Stimulated activated CD8-positive, alpha-beta memory T cell treated with anti-CD3 and anti-CD28 coated beads, Interleukin-4, amount 100 ng/mL, for 1 hour (primary cell): ENCODE data around the gene AP1G2.
"Not testable (repeated sequence)": the region's sequence is repeated elsewhere in the genome, so short reads cannot be mapped to it uniquely, and the experiment has no call there.

Experiments
- DNase-seq, 2 donors: peaks; one replicate each; pipeline ENCODE4 v3.0.0-alpha.2; 2020; ENCODE audit warnings: low read depth in 2 of 2, low spot score in 1 of 2

AP1G2 gene, protein sequence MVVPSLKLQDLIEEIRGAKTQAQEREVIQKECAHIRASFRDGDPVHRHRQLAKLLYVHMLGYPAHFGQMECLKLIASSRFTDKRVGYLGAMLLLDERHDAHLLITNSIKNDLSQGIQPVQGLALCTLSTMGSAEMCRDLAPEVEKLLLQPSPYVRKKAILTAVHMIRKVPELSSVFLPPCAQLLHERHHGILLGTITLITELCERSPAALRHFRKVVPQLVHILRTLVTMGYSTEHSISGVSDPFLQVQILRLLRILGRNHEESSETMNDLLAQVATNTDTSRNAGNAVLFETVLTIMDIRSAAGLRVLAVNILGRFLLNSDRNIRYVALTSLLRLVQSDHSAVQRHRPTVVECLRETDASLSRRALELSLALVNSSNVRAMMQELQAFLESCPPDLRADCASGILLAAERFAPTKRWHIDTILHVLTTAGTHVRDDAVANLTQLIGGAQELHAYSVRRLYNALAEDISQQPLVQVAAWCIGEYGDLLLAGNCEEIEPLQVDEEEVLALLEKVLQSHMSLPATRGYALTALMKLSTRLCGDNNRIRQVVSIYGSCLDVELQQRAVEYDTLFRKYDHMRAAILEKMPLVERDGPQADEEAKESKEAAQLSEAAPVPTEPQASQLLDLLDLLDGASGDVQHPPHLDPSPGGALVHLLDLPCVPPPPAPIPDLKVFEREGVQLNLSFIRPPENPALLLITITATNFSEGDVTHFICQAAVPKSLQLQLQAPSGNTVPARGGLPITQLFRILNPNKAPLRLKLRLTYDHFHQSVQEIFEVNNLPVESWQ

GRCh38 chr14:23567186-23568020 is at the start of gene AP1G2:
TSS of gene AP1G2 (minus strand) at chr14:23567791. CDS start at chr14:23567314, 477 bp downstream.
- peak; percentile 59 to 68 for DNase-seq

DNA sequence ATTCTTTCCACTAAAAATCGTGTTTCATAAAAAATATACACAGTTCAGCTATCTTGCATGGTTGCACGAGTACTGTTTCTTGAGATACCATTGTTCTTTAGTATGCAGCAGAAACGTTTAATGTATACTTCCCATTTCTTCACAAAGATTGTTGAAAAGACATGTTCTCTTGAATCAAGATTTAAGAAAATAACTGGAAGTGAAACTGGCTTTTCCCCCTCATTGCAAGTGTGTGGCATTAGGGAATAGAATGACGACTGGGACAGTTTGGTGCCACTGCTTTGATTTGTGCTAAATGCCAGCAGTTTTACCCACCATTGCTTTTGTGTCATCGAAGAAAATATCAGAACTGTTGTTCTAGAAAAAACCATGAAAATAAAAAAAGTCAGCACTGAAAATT is 48.3 kb upstream of the AP1G2 start:
- no peak for DNase-seq

DNA sequence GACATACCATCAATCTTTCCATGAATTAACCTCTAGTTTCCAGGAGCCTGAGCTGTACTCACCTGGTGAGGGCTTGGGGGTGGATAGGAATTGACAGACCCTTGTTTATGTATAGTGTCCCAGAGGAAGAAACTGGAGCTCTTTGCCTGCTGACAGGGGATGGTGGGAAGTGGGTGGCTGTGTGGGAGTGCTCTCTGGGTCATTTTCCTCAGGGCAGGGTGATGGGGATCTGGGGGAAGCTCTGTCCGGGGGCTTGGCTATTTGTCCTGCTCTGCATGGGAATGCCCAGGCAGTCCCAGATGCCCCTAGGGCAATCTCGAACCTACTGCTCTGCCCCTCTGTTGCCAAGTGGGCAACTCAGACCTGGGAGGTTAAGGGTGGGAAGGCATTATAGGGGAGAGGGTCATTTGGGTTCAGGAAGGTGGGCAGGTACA is 46.8 kb upstream of the AP1G2 start:
- DNase-seq = no peak

DNA sequence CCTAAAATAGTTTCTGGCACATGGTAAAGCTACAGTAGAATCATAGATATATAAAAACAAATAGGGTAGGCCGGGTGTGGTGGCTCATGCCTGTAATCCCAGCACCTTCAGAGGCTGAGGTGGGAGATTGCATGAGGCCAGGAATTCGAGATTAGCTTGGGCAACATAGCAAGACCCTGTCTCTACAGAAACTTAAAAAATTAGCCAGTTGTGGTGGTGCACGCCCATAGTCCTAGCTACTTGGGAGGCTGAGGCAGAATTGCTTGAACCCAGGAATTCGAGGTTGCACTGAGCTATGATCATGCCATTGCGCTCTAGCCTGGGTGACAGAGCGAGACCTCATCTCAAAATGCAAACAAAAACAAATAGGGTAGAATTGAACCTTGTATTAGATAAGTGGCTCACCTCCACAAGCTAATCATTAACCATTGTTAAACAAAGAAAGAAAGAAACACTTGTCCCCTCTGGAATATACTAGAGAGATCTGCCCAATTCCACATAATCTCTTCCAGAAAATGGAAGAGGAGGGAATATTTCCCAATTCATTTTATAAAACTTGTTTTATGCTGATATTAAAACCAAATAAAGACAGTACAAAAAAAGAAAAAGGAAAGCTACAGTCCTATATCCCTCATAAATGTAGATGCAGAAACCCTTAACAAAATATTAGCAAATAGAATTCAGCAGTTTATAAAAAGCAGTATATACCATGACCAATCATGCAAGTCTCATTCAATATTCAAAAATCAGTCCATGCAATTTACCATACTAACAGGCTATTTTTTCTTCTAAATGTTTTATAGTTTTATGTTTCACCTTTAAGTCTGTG is 45.9 kb upstream of the AP1G2 start:
- DNase-seq = no peak

- DNase-seq = no peak
These were observed 45.2 kb upstream of the AP1G2 start for GRCh38 chr14:23612802-23613201.

GRCh38 chr14:23612354-23612732 is 44.8 kb upstream of the AP1G2 start:
- no peak for DNase-seq

DNA sequence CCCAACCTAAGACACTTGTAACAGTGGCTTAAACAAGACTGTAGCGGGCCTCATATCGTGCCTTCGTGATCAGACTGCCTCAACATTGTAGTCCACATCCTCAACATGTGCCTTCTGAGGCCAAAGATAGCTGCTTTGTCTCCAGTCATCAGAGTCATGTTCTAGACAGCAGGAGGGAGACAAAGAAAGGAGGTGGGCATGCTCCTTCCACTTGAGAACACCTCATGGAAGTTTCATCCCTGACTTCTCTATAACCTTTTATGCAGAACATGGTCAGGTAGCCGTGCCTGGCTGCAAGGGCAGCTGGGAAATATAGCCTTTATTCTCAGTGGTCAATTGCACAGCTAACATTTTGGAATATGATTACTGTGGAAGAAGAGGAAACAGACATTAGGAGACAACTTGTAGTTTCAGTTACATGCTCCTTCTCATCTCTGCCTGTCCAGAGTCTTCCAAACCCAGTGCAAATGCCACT is 43.3 kb upstream of the AP1G2 start:
- DNase-seq = no peak

DNA sequence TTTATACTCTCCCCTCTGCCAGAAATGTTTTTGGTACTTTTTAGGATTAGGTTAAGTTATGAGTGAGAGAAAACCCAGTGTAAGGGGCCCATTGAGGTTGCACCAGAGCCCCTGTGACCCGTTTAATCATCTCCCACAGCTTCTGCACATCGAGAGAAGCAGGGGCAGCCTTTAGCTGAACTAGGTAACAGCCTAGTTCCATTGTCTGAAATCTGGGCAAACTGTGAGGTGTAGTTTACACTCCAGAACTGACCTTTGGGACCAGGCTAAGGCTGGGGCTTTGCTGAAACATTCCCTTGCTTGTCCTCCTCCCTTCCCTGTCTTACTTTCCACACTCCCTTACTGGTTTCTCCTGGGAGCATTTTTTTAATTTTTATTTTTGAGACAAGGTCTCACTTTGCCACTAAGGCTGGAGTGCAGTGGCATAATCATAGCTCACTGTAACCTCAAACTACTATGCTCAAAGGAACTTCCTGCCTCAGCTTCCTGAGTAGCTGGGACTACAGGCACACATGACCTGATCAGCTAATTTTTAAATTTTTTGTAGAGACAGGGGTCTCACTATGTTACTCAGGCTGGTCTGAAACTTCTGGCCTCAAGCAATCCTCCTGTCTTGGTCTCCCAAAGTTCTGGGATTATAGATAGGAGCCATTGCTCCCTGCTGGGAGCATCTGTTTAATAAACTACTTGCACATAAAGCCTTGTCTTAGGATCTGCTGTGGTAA is 42.7 kb upstream of the AP1G2 start:
- no peak for DNase-seq

DNA sequence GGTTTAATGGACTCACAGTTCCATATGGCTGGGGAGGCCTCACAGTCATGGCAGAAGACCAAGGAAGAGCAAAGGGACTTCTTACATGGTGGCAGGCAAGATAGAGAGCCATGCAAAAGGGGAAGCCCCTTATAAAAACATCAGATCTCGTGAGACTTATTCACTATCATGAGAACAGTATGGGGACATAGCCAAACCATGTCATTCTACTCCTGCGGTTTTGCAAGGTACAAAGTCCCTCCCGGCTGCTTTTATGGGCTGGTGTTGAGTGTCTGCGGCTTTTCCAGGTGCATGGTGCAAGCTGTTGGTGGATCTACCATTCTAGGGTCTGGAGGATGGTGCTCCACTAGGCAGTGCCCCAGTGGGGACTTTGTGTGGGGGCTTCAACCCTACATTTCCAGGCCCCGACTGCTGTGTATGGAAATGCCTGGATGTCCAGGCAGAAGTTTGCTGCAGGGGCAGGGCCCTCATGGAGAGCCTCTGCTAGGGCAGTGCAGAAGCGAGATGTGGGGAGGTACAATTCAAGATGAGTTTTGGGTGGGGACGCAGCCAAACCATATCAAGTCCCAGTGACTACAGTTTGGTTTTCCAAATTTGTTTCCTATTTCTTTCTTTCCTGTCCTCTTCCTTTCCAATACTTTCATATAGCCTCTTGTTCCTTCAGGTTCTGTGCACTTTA is 42.0 kb upstream of the AP1G2 start:
- not testable (repeated sequence) for DNase-seq

DNA sequence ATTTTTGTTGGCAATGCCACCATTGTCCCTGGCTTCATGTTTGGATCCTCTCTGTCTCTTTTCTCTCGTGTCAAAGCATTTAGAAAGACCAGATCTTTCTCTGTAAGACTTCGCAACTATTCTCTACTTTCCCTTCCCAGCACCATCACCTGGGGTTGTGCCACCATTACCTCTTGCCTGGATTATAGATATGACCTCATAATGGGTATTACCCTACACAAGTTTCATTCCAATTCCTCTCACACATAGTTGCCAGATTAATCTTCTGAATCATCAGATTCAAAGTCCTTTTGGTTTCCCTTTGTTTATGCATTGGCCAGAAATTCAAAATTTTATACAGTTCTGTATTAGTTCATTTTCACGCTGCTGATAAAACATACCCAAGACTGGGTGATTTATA is 41.4 kb upstream of the AP1G2 start:
- DNase-seq = no peak

- DNase-seq = no peak
These were observed 40.9 kb upstream of the AP1G2 start for GRCh38 chr14:23608454-23608853.

GRCh38 chr14:23605931-23606585 is 38.5 kb upstream of the AP1G2 start:
- no peak for DNase-seq

DNA sequence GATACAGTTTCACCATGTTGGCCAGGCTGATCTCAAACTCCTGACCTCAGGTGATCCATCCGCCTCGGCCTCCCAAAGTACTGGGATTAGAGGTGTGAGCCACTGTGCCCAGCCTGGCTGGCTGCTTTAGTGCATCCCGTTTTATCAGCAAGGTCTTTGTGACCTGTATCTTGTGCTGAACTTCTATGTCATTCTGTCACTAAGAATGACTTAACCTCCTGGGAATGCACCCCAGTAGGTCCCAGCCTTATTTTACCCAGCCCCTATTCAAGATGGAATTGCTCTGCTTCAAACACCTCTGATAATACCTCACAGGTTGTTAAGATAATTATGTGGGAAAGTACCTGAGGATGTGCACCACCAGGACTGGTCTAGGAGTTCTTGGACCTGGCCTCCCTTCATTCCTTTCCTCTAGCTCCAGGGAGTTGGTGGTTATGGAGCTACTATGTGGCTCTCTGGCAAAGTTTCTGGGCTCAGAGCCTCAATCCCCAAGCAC is 37.1 kb upstream of the AP1G2 start:
- no peak for DNase-seq

- DNase-seq = no peak
These were observed 36.6 kb upstream of the AP1G2 start for GRCh38 chr14:23604148-23604547.

- DNase-seq = no peak
These were observed 35.5 kb upstream of the AP1G2 start for GRCh38 chr14:23603103-23603502.

DNA sequence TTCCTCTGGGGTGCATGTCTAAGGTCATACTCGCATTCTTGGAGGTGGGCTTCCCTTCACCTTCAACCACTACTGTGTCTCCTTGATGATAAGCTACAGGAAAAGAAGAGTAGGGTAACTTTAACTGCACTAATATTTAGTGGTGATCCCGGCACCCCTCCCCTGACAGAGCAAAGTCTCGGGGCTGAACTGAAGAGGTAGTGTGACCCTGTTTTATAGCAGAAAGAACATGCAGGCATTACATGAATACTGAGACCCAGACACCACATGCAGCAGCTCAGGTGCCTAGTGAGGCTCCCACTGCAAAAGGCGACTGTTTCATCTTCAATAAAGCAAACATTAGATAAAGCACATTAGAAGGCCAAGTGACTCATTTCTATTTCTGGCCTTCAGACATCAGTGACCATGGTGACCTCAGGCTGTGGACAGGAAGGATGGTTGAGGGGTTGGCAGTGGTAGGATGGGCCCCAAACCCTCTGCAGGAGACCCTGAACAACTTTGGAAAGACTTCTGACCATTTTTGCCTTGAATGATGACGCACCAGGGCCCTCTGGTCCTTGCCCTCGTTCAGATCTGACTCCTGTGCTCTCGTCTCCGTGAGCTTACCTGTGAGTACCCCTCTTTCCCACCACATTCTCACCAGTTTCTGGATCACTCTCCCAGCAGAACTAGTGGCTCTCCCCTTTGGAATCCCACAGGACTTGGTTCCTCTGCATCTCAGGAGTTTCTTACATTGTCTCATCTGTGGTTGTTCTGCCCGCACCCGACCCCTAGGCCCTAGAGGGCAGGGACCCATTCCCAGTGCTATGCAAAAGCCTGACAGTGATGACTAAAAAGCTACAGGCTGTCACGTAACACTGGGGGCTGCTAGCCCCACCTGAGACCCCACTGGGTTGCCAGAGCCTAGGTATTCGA is 34.8 kb upstream of the AP1G2 start:
- DNase-seq = no peak

- DNase-seq = no peak
These were observed 34.2 kb upstream of the AP1G2 start for GRCh38 chr14:23601845-23602180.

- DNase-seq = no peak
These were observed 33.8 kb upstream of the AP1G2 start for GRCh38 chr14:23601424-23601823.
